ENCODE results near the gene EXOC3L4. TPM values are rescaled to one million over a fixed set of nuclear protein-coding genes. Genes with fewer than 3 reads are reported as not detected.

Gene EXOC3L4
- total and polyA plus RNA-seq, 2 donors from 2014 or later = 11.6 to 15.6 TPM

GRCh38 chr14:103132381-103133209 lies 38.1 kb downstream of the EXOC3L4 start:
- no peak for TF ChIP-seq CTCF (IDR thresholded peaks at IDR 0.05; ENCODE audit: borderline replicate concordance, extremely low read depth, insufficient read depth)
- peak overlapping the region in 1 of 3 donors; percentile 26 for H3K9ac ChIP-seq (ENCODE audit: low read length in 3 of 3)
- peaks cover 4 to 16% (median 6%) of the 10 kb centered on the region in 3 donors for H3K36me3 ChIP-seq (ENCODE audit: control insufficient read depth in 2 of 3, insufficient read depth in 3 of 3, low read length in 3 of 3)
- peak overlapping the region in 1 of 2 donors; percentile 51 for H3K27ac ChIP-seq (ENCODE audit: low read depth in 2 of 2, low read length in 2 of 2)
- no peaks in the 10 kb centered on the region for H3K9me3 ChIP-seq (ENCODE audit: control insufficient read depth in 2 of 3, insufficient read depth in 1 of 3, low read length in 3 of 3)
- peak overlapping the region in 1 of 3 donors; percentile 16 for H3K4me3 ChIP-seq (ENCODE audit: low read length in 3 of 3)
- FAIRE-seq (no peak), DNase-seq (peak in 1 of 5 donors; percentile 71)
- peaks cover 0 to 48% (median 15%) of the 10 kb centered on the region in 3 donors for H3K4me1 ChIP-seq (ENCODE audit: control insufficient read depth in 2 of 3, insufficient read depth in 2 of 3, low read depth in 1 of 3, low read length in 3 of 3)
- H3K27me3 ChIP-seq (ENCODE audit: control insufficient read depth, insufficient read depth, low read length) = no peaks in the 10 kb centered on the region
- intact Hi-C loops (cut with DNase I) = no loop called here

GRCh38 chr14:103133210-103134140 lies 39.0 kb downstream of the EXOC3L4 start:
- TF ChIP-seq CTCF (IDR thresholded peaks at IDR 0.05; ENCODE audit: borderline replicate concordance, extremely low read depth, insufficient read depth) = no peak
- no peaks in the 10 kb centered on the region for H3K9me3 ChIP-seq (ENCODE audit: control insufficient read depth in 2 of 3, insufficient read depth in 1 of 3, low read length in 3 of 3)
- H3K4me1 ChIP-seq (ENCODE audit: control insufficient read depth in 2 of 3, insufficient read depth in 2 of 3, low read depth in 1 of 3, low read length in 3 of 3) = peaks cover 0 to 40% (median 15%) of the 10 kb centered on the region in 3 donors
- H3K27me3 ChIP-seq (ENCODE audit: control insufficient read depth, insufficient read depth, low read length) = no peaks in the 10 kb centered on the region
- intact Hi-C loops (cut with DNase I) = no loop called here
- H3K4me3 ChIP-seq (ENCODE audit: low read length in 3 of 3) = no peak overlapping the region
- no peak overlapping the region for H3K27ac ChIP-seq (ENCODE audit: low read depth in 2 of 2, low read length in 2 of 2)
- peaks cover 4 to 16% (median 6%) of the 10 kb centered on the region in 3 donors for H3K36me3 ChIP-seq (ENCODE audit: control insufficient read depth in 2 of 3, insufficient read depth in 3 of 3, low read length in 3 of 3)
- no peak overlapping the region for H3K9ac ChIP-seq (ENCODE audit: low read length in 3 of 3)
- no peak for DNase-seq
- FAIRE-seq = no peak

- Histone ChIP-seq H3K4me3 (ENCODE audit: low read length in 3 of 3) (no peak overlapping the region), H3K36me3 (ENCODE audit: control insufficient read depth in 2 of 3, insufficient read depth in 3 of 3, low read length in 3 of 3) (peaks cover 4 to 16% (median 6%) of the 10 kb centered on the region in 3 donors), H3K9ac (ENCODE audit: low read length in 3 of 3) (no peak overlapping the region), H3K27me3 (ENCODE audit: control insufficient read depth, insufficient read depth, low read length) (no peaks in the 10 kb centered on the region), H3K27ac (ENCODE audit: low read depth in 2 of 2, low read length in 2 of 2) (no peak overlapping the region), H3K9me3 (ENCODE audit: control insufficient read depth in 2 of 3, insufficient read depth in 1 of 3, low read length in 3 of 3) (no peaks in the 10 kb centered on the region), H3K4me1 (ENCODE audit: control insufficient read depth in 2 of 3, insufficient read depth in 2 of 3, low read depth in 1 of 3, low read length in 3 of 3) (peaks cover 0 to 32% (median 15%) of the 10 kb centered on the region in 3 donors)
- TF ChIP-seq CTCF (IDR thresholded peaks at IDR 0.05; ENCODE audit: borderline replicate concordance, extremely low read depth, insufficient read depth) = no peak
- intact Hi-C loops (cut with DNase I) = no loop called here
- FAIRE-seq (no peak), DNase-seq (no peak)
These were observed 39.9 kb downstream of the EXOC3L4 start for GRCh38 chr14:103134405-103134804.
